Measurements from ENCODE around the gene SMPD3. TPM values are rescaled to one million over a fixed set of nuclear protein-coding genes. Genes with fewer than 3 reads are reported as not detected.

The SMPD3 gene
- total and polyA plus RNA-seq, 2 of the 8 experiments (the other 6 are each of a cell fraction or from before 2014, with no cell fraction given): 0.39 to 1.3 TPM

- TF ChIP-seq CHD7 (IDR thresholded peaks at IDR 0.05; ENCODE audit: insufficient replicate concordance, low read length): no peak
- TF ChIP-seq POLR2AphosphoS5 (IDR thresholded peaks at IDR 0.05; ENCODE audit: low read depth, low read length): no peak
- TF ChIP-seq SP2 (IDR thresholded peaks at IDR 0.05; ENCODE audit: low read length): no peak
- TF ChIP-seq TAF7 (optimal IDR thresholded peaks at IDR 0.05; ENCODE audit: borderline replicate concordance, low read depth, low read length): no peak
- no peak for TF ChIP-seq FOSL1 (IDR thresholded peaks at IDR 0.05; ENCODE audit: insufficient read depth, low read depth, low read length)
- no peak for TF ChIP-seq EZH2 (IDR thresholded peaks at IDR 0.05; ENCODE audit: low read depth, low read length, severe bottlenecking)
- no peak for TF ChIP-seq KDM5A (IDR thresholded peaks at IDR 0.05; ENCODE audit: low read length)
- no peak for TF ChIP-seq SRF (IDR thresholded peaks at IDR 0.05; ENCODE audit: low read depth, low read length)
- no peak for TF ChIP-seq POU5F1 (IDR thresholded peaks at IDR 0.05; ENCODE audit: low read depth, low read length)
- no peak for TF ChIP-seq GABPA (IDR thresholded peaks at IDR 0.05; ENCODE audit: borderline replicate concordance, insufficient read depth, low read length)
- TF ChIP-seq RFX5 (IDR thresholded peaks at IDR 0.05; ENCODE audit: borderline replicate concordance, low read depth, low read length): no peak
Measured at GRCh38 chr16:68372381-68372720, 76.0 kb downstream of the SMPD3 start (continued).
